DND-41 (cell line): Measurements from ENCODE around the gene PQBP1.
"Not testable (repeated sequence)": the region's sequence is repeated elsewhere in the genome, so short reads cannot be mapped to it uniquely, and the experiment has no call there.

Experiments
- ATAC-seq: fragments of 200-7000 bp; cut with Tn5 transposase; 3 replicates; pipeline ENCODE4 v1.9.1; 2021; ENCODE audit warnings: low read depth; ENCODE audit not compliant: insufficient read depth
- DNase-seq: peaks from one replicate; pipeline ENCODE4 v3.0.0-alpha.2; 2020
- H2AFZ ChIP-seq: 2 replicates; pipeline ENCODE4 v1.6.0; 2012; ENCODE audit warnings: low read depth, low read length
- H3K27ac ChIP-seq: 2 replicates; pipeline ENCODE4 v1.5.1; 2012; ENCODE audit warnings: low read length, inconsistent platforms
- H3K27me3 ChIP-seq: fragments of 200-600 bp; sonication (generic); 2 replicates; pipeline ENCODE4 v1.6.0; 2012; ENCODE audit warnings: low read length, mild to moderate bottlenecking, inconsistent platforms; ENCODE audit not compliant: insufficient read depth, poor library complexity
- H3K36me3 ChIP-seq: 2 replicates; pipeline ENCODE4 v1.5.1; 2012; ENCODE audit warnings: low read length, inconsistent platforms; ENCODE audit not compliant: insufficient read depth
- H3K4me1 ChIP-seq: 2 replicates; pipeline ENCODE4 v1.5.1; 2012; ENCODE audit warnings: mild to moderate bottlenecking, low read length; ENCODE audit not compliant: insufficient read depth
- H3K4me2 ChIP-seq: 2 replicates; pipeline ENCODE4 v1.6.0; 2012; ENCODE audit warnings: mild to moderate bottlenecking, moderate library complexity, low read length, inconsistent platforms; ENCODE audit not compliant: insufficient read depth
- H3K4me3 ChIP-seq, 2 experiments: fragments of 200-600 bp in 1 of 2; shearing (Covaris generic) in 1 of 2; 2 replicates each; pipeline ENCODE4 v1.5.1; 2012 to 2016; ENCODE audit warnings: inconsistent platforms in 2 of 2, low read length in 2 of 2, mild to moderate bottlenecking in 2 of 2, low read depth in 1 of 2, moderate library complexity in 1 of 2
- H3K79me2 ChIP-seq: 2 replicates; pipeline ENCODE4 v1.6.0; 2012; ENCODE audit warnings: low read length, inconsistent platforms; ENCODE audit not compliant: insufficient read depth
- H3K9ac ChIP-seq: 2 replicates; pipeline ENCODE4 v1.6.0; 2012; ENCODE audit warnings: low read depth, mild to moderate bottlenecking, inconsistent platforms, low read length, moderate library complexity
- H3K9me3 ChIP-seq: 2 replicates; pipeline ENCODE4 v1.5.1; 2012; ENCODE audit warnings: low read length, moderate library complexity, mild to moderate bottlenecking, inconsistent platforms; ENCODE audit not compliant: insufficient read depth, severe bottlenecking
- H4K20me1 ChIP-seq: 2 replicates; pipeline ENCODE4 v1.6.0; 2012; ENCODE audit warnings: low read length; ENCODE audit not compliant: insufficient read depth
- CTCF ChIP-seq: IDR thresholded peaks from 2 replicates; pipeline ENCODE4 v1.5.1; 2012; ENCODE audit warnings: borderline replicate concordance, low read length, moderate library complexity, mild to moderate bottlenecking; ENCODE audit not compliant: poor library complexity, severe bottlenecking; ENCODE audit errors: extremely low read depth
- EZH2 ChIP-seq: IDR thresholded peaks from 3 replicates; pipeline ENCODE4 v1.6.1; 2012; ENCODE audit warnings: borderline replicate concordance, low read depth, mild to moderate bottlenecking, moderate library complexity, low read length, inconsistent platforms; ENCODE audit not compliant: severe bottlenecking

PQBP1 gene

DNA sequence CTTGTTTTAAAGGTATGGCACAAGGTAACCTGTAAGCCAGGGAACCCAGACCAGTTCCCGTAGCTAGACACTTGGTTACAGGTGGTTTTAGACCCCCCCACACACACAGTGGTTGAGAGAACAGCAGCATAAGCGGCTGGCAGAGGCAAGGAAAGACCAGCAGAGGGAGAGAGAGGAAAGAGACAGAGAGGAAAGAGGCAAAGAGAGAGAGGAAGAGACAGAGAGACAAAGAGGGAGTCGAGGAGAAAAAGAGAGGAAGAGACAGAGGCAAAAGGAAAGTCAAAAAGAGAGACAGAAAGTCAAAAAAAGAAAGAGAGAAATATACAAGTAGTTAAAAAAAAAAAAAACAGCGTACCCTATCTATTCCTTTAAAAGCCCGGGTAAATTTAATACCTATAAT lies 42.8 kb upstream of the PQBP1 start:
- Histone ChIP-seq H3K27ac (no peak overlapping the region), H3K4me2 (no peak overlapping the region), H3K9me3 (no peaks in the 10 kb centered on the region), H3K27me3 (no peaks in the 10 kb centered on the region), H3K9ac (no peak overlapping the region), H4K20me1 (no peaks in the 10 kb centered on the region), H3K4me3 (no peak overlapping the region), H3K4me1 (no peaks in the 10 kb centered on the region), H3K79me2 (no peaks in the 10 kb centered on the region), H2AFZ (no peak overlapping the region), H3K36me3 (no peaks in the 10 kb centered on the region)
- DNase-seq, result peak; percentile 5
- no peak for ATAC-seq
- peak; percentile 33 for TF ChIP-seq CTCF
- no peak for TF ChIP-seq EZH2

DNA sequence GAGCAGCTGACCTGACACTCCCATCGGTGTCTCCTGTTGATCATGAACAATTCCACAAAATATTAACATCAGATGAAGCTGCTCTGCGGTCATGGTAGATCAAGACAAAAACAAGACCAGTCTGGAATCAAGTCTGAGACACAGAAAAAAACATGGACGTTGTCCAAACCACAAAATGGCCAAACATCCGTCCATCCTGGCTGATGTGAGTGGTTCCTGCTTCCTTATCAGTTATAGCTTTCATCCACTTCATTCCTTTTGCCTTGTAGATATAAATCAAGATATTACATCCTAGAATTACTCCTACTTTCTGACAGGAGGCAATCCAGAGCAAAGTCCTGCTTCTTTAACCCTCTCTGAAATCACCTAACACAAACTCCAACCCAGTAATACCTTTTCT lies 33.5 kb upstream of the PQBP1 start:
- Histone ChIP-seq H3K4me2 (no peak overlapping the region), H2AFZ (no peak overlapping the region), H3K9ac (no peak overlapping the region), H3K36me3 (no peaks in the 10 kb centered on the region), H3K27ac (no peak overlapping the region), H3K79me2 (no peaks in the 10 kb centered on the region), H3K4me1 (no peaks in the 10 kb centered on the region), H3K4me3 (no peak overlapping the region), H4K20me1 (no peaks in the 10 kb centered on the region), H3K27me3 (no peaks in the 10 kb centered on the region), H3K9me3 (no peaks in the 10 kb centered on the region)
- ATAC-seq, result no peak
- DNase-seq, result no peak
- TF ChIP-seq EZH2 (no peak), CTCF (no peak)

DNA sequence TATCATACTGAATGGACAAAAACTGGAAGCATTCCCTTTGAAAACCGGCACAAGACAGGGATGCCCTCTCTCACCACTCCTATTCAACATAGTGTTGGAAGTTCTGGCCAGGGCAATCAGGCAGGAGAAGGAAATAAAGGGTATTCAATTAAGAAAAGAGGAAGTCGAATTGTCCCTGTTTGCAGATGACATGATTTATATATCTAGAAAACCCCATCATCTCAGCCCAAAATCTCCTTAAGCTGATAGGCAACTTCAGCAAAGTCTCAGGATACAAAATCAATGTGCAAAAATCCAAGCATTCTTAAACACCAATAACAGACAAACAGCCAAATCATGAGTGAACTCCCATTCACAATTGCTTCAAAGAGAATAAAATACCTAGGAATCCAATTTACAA lies 25.7 kb upstream of the PQBP1 start:
- H3K9me3 ChIP-seq, H3K4me1 ChIP-seq, H3K4me3 ChIP-seq, DNase-seq, H3K36me3 ChIP-seq, ATAC-seq, H4K20me1 ChIP-seq, H3K9ac ChIP-seq, H3K4me2 ChIP-seq, H3K79me2 ChIP-seq, H3K27ac ChIP-seq, H2AFZ ChIP-seq, H3K27me3 ChIP-seq: not testable (repeated sequence)

- H3K27ac ChIP-seq, H3K79me2 ChIP-seq, H3K27me3 ChIP-seq, ATAC-seq, H3K9ac ChIP-seq, H3K9me3 ChIP-seq, H3K4me1 ChIP-seq, H3K4me3 ChIP-seq, H2AFZ ChIP-seq, H3K4me2 ChIP-seq, H3K36me3 ChIP-seq, H4K20me1 ChIP-seq, DNase-seq: not testable (repeated sequence)
Observed at GRCh38 chrX:48876944-48877343, 20.8 kb upstream of the PQBP1 start.
